HG02571 (cell line): ENCODE results near the gene PCDHAC1.
"Not testable (repeated sequence)": the region's sequence is repeated elsewhere in the genome, so short reads cannot be mapped to it uniquely, and the experiment has no call there.

ENCODE experiments used
- ATAC-seq: cut with Tn5 transposase; IDR thresholded peaks from one replicate; pipeline ENCODE4 v1.9.1; 2021; ENCODE audit warnings: mild to moderate bottlenecking, moderate library complexity; ENCODE audit not compliant: unreplicated experiment

PCDHAC1 gene

GRCh38 chr5:140925806-140926442 is at the start of gene PCDHAC1:
Gene PCDHAC1, plus strand, starts transcription at chr5:140926299. Its CDS starts 594 bp downstream, at chr5:140926893.
- ATAC-seq = no peak

GRCh38 chr5:140876541-140877261 is 49.4 kb upstream of the PCDHAC1 start:
- ATAC-seq = not testable (repeated sequence)

- no peak for ATAC-seq
Measured at GRCh38 chr5:140877262-140877581, 48.9 kb upstream of the PCDHAC1 start.

- ATAC-seq = no peak
Measured at GRCh38 chr5:140881889-140882590, 44.1 kb upstream of the PCDHAC1 start, which contains the start of gene PCDHA13. Gene PCDHA13, plus strand, starts transcription at chr5:140882124. Its CDS starts 145 bp downstream, at chr5:140882269.

GRCh38 chr5:140882591-140882899 is 43.6 kb upstream of the PCDHAC1 start:
- no peak for ATAC-seq

- no peak for ATAC-seq
Measured at GRCh38 chr5:140883373-140883772, 42.7 kb upstream of the PCDHAC1 start.

GRCh38 chr5:140883927-140884697 is 42.0 kb upstream of the PCDHAC1 start:
- no peak for ATAC-seq

GRCh38 chr5:140916325-140916724 is 9.8 kb upstream of the PCDHAC1 start:
- no peak for ATAC-seq

GRCh38 chr5:140923601-140924000 is 2.5 kb upstream of the PCDHAC1 start:
- ATAC-seq = no peak

- no peak for ATAC-seq
Measured at GRCh38 chr5:140926443-140927227, 536 bp downstream of the PCDHAC1 start.

GRCh38 chr5:140927228-140927573 is 1.1 kb downstream of the PCDHAC1 start:
- ATAC-seq = no peak

- no peak for ATAC-seq
Measured at GRCh38 chr5:140934964-140935606, 9.0 kb downstream of the PCDHAC1 start.

- ATAC-seq = no peak
Measured at GRCh38 chr5:140946578-140946977, 20.5 kb downstream of the PCDHAC1 start.

- ATAC-seq = no peak
Measured at GRCh38 chr5:140951636-140952035, 25.5 kb downstream of the PCDHAC1 start.

GRCh38 chr5:140953234-140953633 is 27.1 kb downstream of the PCDHAC1 start:
- no peak for ATAC-seq

GRCh38 chr5:140962190-140962589 is 36.1 kb downstream of the PCDHAC1 start:
- no peak for ATAC-seq

GRCh38 chr5:140964356-140964755 is 38.3 kb downstream of the PCDHAC1 start:
- no peak for ATAC-seq

GRCh38 chr5:140965905-140966292 is 39.8 kb downstream of the PCDHAC1 start:
- no peak for ATAC-seq

GRCh38 chr5:140966293-140967225 is 40.5 kb downstream of the PCDHAC1 start, which contains the start of gene PCDHAC2:
Gene PCDHAC2, plus strand, starts transcription at chr5:140966476. Its CDS starts 291 bp downstream, at chr5:140966767.
- no peak for ATAC-seq
